ENCODE results near the gene CHST13. TPM values are rescaled to one million over a fixed set of nuclear protein-coding genes. Genes with fewer than 3 reads are reported as not detected.

The CHST13 gene
- total RNA-seq, 4 donors from 2014 or later: 2.8 to 2.9 TPM; not detected in 2

GRCh38 chr3:126503701-126504100 is 20.3 kb upstream of the CHST13 start:
- H3K9me3 ChIP-seq: no peaks in the 10 kb centered on the region
- no peak overlapping the region for H3K27ac ChIP-seq
- no peaks in the 10 kb centered on the region for H3K36me3 ChIP-seq
- H3K4me3 ChIP-seq: no peak overlapping the region
- DNase-seq: no peak
- TF ChIP-seq CTCF (IDR thresholded peaks at IDR 0.05): no peak
- TF ChIP-seq POLR2A (IDR thresholded peaks at IDR 0.05): no peak
- no peaks in the 10 kb centered on the region for H3K27me3 ChIP-seq
- H3K4me1 ChIP-seq: no peaks in the 10 kb centered on the region

GRCh38 chr3:126507886-126508285 is 16.1 kb upstream of the CHST13 start:
- DNase-seq: no peak
- no peak overlapping the region for H3K4me3 ChIP-seq
- H3K4me1 ChIP-seq: no peaks in the 10 kb centered on the region
- TF ChIP-seq POLR2A (IDR thresholded peaks at IDR 0.05) (no peak), CTCF (IDR thresholded peaks at IDR 0.05) (no peak)
- H3K27ac ChIP-seq: no peak overlapping the region
- no peaks in the 10 kb centered on the region for H3K9me3 ChIP-seq
- H3K36me3 ChIP-seq: no peaks in the 10 kb centered on the region
- H3K27me3 ChIP-seq: no peaks in the 10 kb centered on the region

GRCh38 chr3:126508564-126508964 is 15.4 kb upstream of the CHST13 start:
- DNase-seq: peak in 1 of 3 donors; percentile 20
- no peaks in the 10 kb centered on the region for H3K9me3 ChIP-seq
- no peak for TF ChIP-seq CTCF (IDR thresholded peaks at IDR 0.05)
- no peak for TF ChIP-seq POLR2A (IDR thresholded peaks at IDR 0.05)
- no peaks in the 10 kb centered on the region for H3K4me1 ChIP-seq
- no peak overlapping the region for H3K27ac ChIP-seq
- no peaks in the 10 kb centered on the region for H3K27me3 ChIP-seq
- H3K36me3 ChIP-seq: no peaks in the 10 kb centered on the region
- no peak overlapping the region for H3K4me3 ChIP-seq

- Histone ChIP-seq H3K36me3 (no peaks in the 10 kb centered on the region), H3K4me3 (no peak overlapping the region), H3K9me3 (no peaks in the 10 kb centered on the region), H3K4me1 (no peaks in the 10 kb centered on the region), H3K27ac (no peak overlapping the region), H3K27me3 (no peaks in the 10 kb centered on the region)
- peak in 1 of 3 donors; percentile 18 for DNase-seq
- TF ChIP-seq CTCF (IDR thresholded peaks at IDR 0.05): no peak
- no peak for TF ChIP-seq POLR2A (IDR thresholded peaks at IDR 0.05)
Observed at GRCh38 chr3:126509597-126510307, 14.2 kb upstream of the CHST13 start.

- Histone ChIP-seq H3K36me3 (no peaks in the 10 kb centered on the region), H3K9me3 (no peaks in the 10 kb centered on the region), H3K27ac (no peak overlapping the region), H3K27me3 (no peaks in the 10 kb centered on the region), H3K4me1 (no peaks in the 10 kb centered on the region), H3K4me3 (no peak overlapping the region)
- DNase-seq: peak in 1 of 3 donors; percentile 25
- TF ChIP-seq CTCF (IDR thresholded peaks at IDR 0.05): no peak
- TF ChIP-seq POLR2A (IDR thresholded peaks at IDR 0.05): no peak
Observed at GRCh38 chr3:126510308-126510910, 13.5 kb upstream of the CHST13 start.

Measured in Peyer's patch (tissue), 4 donors.